Amygdala (tissue), 56 donors: ENCODE data around the gene VSIG10L2.
A peak's percentile ranks its signal among the peaks of the same experiment; 100 is the strongest.

Experiments used
- DNase-seq, 56 donors: peaks; one replicate each; lab custom pipeline; 2025; lab: John Stamatoyannopoulos, UW

The VSIG10L2 gene

DNA sequence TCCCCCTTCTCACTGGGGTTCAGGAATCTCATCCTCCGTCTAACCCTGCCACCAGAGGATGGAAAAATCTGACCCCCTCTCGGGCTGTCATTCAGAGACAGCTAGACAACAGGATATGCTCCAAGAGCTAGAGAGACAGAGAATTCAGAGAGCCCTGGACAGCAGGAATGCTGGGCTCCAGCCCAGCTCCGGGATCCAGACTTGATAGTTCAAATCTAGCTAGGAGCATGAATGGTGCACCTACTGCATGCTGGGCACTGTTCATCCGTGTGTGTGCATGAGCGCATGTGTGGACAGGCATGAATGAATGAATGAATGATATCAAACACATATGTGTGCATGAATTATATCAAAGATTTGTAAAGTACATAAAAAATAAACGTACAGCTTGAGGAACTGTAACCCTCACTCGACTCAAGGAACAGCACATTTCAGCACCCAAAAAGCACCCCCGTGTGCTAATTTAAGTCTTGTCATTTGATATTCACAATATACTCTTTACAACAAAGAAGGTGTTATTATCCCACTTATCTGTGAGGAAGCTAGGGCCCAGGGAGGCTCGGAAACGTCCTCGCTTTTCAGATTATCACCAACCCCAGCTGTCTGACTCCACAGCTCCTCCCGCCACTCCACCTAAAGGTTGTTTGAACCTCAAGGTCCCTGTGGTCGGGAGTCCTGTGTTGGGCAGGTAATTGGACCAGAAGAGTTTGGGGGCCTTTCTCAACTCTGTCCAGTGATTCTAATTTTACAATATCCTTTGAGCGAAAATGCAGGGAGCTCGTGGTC lies 640 bp upstream of the VSIG10L2 start:
- DNase-seq = no peak

GRCh38 chr11:125946712-125947418 lies 1.0 kb downstream of the VSIG10L2 start:
- DNase-seq = no peak

DNA sequence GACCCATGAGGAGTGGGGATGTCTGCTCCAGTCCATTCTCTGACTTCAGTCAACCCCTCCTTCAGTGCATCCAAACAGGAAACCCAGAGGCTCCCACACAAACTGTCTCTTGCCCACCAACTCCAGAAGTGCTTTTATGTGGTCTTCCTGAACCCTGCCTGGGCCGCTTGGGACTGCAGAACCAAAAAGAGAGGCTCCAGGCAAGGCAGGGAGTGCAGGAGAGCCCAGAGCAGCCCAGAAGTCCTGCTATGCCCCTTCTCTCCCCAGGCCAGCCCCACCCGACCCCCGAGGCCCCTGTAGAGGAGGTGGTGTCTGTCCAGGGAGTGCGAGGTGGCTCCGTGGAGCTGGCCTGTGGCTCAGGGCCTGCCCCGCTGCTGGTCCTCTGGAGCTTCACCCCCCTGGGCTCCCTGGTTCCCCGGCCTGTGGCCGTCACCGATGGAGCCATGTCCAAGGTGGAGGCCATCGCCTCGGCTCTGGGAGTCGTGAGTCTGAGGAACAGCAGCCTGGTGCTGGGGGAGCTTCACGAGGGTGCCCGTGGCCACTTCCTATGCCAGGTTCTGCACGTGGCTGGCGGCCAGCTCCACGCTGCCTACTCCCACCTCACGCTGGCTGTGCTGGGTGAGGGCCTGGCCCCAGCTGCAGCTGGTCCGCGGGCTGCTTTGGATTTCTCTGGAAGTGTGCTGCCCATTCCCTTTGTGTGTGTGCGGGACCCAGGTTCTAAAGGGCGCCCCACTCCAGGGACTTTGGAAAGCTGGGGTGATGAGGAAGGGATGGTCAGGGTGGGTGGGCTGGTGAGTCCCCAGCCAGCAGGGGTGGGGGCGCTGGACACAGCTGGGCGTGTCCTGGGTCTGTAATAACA lies 1.8 kb downstream of the VSIG10L2 start:
- DNase-seq = no peak

DNA sequence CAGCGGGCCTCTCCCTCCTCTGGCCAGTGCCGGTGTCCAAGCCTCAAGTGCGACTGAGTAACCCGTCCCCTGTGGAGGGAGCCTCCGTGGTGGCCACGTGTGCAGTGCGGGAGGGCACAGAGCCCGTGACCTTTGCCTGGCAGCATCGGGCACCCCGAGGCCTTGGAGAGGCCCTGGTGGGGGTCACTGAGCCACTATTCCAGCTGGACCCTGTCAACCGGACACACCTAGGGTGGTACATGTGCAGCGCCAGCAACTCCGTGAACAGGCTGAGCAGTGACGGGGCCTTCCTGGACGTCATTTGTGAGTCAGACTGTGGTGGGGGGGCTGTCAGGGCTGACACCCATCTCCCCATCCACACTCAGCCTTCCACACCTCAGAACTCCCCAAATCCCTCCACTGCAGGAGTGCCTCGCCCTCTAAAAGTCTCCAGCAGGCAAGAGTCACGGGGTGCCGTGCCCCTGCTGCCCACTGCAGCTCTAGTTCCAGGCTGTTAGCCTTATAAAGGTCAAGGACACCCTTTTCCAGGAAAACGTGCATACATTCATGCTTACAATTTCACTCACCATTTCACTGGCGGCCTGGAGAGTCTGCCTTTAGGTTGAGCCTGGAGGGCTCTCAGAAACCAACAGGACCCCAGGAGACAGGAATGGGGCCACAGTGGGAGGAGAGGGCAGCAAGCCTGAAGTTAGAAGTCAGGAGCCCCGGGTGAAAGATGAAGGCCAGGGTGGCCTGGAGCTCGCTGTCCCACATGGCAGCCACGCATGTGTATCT lies 2.6 kb downstream of the VSIG10L2 start:
- DNase-seq = no peak

GRCh38 chr11:125949271-125950177 lies 3.7 kb downstream of the VSIG10L2 start:
- no peak for DNase-seq

GRCh38 chr11:125950178-125950490 lies 4.3 kb downstream of the VSIG10L2 start:
- no peak for DNase-seq

DNA sequence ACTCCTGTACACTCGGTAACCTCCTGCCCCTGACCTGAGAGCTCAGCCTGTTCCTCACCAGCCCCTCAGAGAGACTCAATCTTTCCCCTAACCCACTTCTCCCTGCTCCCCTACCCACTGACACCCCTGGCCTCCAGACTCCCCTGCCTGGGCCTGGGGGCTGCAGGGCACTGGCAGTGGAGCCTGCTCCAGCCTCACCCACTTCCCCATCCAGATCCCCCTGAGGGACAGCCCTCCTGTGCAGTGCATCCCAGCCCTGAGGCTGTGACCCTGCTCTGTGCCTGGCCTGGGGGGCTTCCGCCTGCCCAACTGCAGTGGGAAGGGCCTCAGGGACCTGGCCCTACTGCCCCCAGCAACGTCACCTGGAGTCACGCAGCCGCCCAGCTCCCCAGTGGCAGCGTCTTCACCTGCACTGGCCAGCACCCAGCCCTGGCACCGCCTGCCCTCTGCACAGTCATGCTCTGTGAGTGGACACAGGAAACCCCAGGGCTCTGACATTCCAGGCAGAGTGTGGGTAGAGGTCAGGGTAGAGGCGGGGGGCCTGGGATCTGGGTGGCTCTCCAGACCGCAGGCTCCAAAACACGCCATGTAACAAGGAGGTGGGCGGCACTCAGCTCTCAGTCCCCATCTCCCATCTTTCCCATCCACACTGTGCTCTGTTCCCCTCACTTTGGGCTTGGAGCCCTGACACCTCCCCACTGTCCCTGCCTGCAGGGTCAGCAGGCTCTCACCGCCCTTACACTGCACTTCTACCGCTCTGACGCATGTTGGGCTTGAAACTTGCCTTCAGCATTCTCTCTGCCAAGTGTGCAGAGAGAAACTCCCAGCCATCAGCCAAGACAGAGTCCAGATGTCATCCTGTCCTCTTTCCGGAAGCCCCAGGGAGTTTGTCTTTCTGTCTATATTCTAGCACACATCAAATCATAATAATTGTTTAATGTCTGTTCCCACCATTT lies 5.1 kb downstream of the VSIG10L2 start:
- DNase-seq = no peak

DNA sequence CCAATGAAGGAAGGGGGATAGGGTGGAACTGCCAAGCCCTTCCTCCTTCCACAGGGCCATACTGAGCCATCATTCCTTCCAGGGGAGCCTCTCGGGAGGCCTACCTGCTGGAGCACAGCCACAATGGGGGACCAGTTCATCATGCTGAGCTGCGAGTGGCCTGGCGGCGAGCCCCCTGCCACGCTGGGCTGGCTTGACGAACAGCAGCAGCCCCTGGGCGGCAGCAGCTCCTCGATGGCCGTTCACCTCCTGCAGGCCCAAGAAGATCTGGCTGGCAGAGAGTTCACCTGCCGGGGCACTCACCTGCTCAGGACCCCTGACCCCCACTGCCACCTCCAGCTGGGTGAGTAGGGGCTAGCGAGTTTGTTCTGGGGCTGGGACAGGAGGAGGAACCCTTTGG lies 5.9 kb downstream of the VSIG10L2 start:
- no peak for DNase-seq

- no peak for DNase-seq
These were observed 6.7 kb downstream of the VSIG10L2 start for GRCh38 chr11:125952559-125952958.

DNA sequence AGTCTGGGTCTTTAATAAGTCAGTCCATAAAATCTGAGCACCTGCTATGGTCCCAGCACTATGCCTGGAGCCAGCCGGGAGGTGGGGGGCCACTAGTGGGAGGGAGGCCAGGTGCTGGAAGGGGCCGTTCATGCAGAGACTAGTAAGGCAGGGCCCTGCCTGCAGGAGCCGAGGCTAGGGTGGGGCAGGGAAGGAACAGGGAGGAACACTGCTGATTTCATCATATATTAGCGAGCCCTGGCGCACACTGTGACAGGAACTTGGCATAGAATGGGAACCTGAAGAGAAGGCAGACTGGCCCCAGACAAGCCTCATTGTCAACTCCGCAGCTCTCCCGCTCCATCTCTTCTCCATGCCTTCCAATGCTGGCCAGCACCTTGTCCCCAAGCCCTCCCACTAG lies 7.1 kb downstream of the VSIG10L2 start:
- no peak for DNase-seq

DNA sequence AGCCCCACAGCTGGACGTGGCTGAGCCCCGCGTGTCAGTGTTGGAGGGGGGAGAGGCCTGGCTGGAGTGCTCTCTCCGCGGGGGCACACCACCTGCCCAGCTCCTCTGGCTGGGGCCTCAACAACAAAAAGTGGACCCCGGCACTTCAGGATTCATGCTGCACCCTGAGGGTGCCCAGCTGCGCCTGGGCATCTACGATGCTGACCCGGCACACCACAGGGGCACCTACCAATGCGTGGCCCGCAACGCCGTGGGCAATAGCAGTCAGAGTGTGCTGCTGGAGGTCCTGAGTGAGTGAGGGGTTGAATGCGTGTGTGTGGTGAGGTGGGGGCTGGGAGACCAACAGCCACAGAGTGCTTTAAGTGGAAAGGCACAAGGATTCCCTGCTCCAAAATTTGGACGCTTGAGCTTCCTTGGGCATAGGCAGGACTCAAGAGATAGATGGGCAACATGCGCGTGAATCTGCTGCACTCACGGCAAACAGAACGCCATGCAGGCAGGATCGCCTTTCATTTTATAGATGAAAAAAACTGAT lies 7.6 kb downstream of the VSIG10L2 start:
- DNase-seq = no peak

DNA sequence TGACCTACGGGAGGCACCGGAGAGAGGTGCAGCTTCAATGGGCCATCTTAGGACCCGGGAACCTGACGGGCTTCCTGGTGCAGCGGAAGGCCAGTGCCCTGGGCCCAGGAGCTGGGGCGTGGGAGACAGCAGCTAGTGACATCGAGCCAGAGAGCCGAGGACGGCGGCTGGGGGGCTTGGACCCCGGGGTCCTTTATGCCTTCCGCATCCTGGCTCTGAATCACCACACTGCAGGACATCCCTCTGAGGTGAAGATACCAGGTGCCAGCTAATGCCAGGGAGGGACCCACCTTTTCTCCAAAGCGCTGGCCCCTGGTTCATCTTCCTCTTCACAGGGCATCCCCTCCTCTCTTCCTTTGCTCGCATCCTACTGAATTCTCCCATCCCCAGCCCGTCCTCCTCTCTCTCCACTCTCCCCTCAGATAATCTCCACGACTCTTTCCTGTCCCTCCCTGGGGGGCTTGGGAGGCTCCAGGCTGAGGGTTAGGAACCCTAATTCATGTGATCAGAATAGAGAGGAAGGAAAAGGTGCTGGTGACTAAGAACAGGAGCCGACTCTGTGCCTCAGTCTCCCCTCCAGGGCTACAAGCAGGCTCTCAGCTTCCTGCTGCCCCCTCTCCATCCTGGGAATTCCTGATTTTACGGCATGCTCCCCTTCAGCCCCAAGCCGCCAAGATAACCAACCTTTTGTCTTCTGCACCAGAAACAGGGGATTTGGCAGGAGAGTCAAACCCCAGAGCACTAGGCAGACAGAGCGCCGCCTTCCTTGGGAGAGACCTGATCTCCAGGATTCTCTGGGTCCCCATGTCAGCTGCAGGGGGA lies 8.5 kb downstream of the VSIG10L2 start:
- no peak for DNase-seq

DNA sequence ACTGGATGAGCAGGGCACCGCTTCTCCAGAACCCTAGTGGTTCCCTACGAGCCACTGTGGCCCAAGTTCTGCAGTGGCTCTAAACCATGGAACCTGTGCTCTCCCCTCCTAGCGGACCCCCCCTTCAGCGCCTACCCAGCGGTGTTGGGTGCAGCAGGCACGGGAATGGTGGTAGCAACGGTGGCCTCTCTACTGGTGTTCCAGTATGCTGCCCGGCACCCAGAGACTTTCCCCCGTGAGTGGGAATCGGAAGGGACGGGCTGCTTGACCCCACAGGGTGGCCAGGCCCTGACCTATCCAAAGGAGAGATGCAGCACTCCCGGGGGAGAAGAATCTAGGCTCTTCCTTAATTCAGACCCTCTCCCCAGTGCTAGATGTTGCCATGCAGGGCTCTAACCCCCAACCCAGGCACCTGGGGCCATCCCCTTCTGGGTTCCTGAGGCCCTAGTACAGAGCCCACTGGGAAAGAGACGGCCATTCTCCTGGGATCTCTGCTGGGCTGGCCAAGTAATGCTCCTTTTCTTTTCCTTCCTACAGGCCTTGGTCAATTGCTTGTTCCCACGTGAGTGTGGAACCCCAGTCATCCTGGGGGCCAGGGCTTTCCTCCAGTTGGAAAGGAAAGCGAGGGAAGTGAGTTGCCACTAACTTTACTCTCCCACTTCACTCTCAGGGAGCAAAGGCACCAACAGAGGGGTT lies 9.2 kb downstream of the VSIG10L2 start:
- DNase-seq = no peak

DNA sequence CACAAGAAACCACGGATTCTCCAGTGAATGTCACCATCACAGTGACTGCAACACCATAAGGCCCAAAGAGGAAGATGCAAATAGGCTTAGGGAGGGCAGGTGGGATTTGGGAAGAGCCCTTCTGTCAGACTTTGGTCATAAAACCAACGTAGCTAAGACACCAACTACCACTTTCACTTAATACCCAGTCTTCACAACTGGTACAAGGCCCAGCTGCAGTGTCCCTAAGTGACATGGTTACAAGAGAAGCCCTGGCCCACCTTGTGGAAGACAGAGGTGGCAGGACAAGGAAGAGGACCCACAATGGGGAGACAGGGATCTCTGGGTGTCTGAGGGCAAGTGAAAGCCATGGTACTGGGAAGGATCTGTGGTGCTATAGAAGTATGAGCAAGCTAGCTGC lies 10.0 kb downstream of the VSIG10L2 start:
- DNase-seq = no peak

- peak in 28 of 56 donors; percentile 8 to 62 (median 45) for DNase-seq
These were observed 10.7 kb downstream of the VSIG10L2 start for GRCh38 chr11:125956391-125957134.
